Muscle of leg (tissue), 11 donors: Measurements from ENCODE around the gene CDYL. TPM values are rescaled to one million over a fixed set of nuclear protein-coding genes. Genes with fewer than 3 reads are reported as not detected.

Experiments
- DNase-seq: peaks from one replicate; pipeline ENCODE4 v3.0.0; 2013
- H3K27ac ChIP-seq: one replicate; pipeline ENCODE4 v1.5.1; 2013; ENCODE audit warnings: mild to moderate bottlenecking, low read length, control low read depth
- H3K27me3 ChIP-seq: one replicate; pipeline ENCODE4 v1.6.1; 2013; ENCODE audit warnings: low read length; ENCODE audit not compliant: control insufficient read depth, insufficient read depth
- H3K36me3 ChIP-seq: one replicate; pipeline ENCODE4 v1.6.1; 2013; ENCODE audit warnings: low read length; ENCODE audit not compliant: control insufficient read depth, insufficient read depth
- H3K4me1 ChIP-seq: one replicate; pipeline ENCODE4 v1.6.1; 2013; ENCODE audit warnings: low read length; ENCODE audit not compliant: control insufficient read depth, insufficient read depth
- H3K4me3 ChIP-seq: one replicate; pipeline ENCODE4 v1.5.1; 2013; ENCODE audit warnings: low read length, control low read depth
- H3K9me3 ChIP-seq: replicated peaks from 2 replicates; pipeline ENCODE4 v1.6.1; 2013; ENCODE audit warnings: low read depth, low read length; ENCODE audit not compliant: control insufficient read depth
- WGBS: methylation state at CpG from one replicate; pipeline ENCODE4 v1.1.5; 2013; ENCODE audit warnings: missing lambda C conversion rate; ENCODE audit not compliant: insufficient coverage; 5-methylcytosine and 5-hydroxymethylcytosine counted together
- polyA plus RNA-seq, 8 donors: library from polyadenylated mRNA; unstranded; fragments of 120-200 nt; gene quantifications; one replicate each; pipeline versions ENCODE4 v1.2.1 to v1.2.3, GENCODE V29; 2013; ENCODE audit warnings: inconsistent platforms in 1 of 8, low replicate concordance in 1 of 8; ENCODE audit not compliant: insufficient read length in 8 of 8, insufficient read depth in 1 of 8
- total RNA-seq: library from RNA; stranded (reverse); fragments of 120-200 nt; gene quantifications from one replicate; pipeline ENCODE4 v1.2.4, GENCODE V29; 2013

CDYL gene
- total and polyA plus RNA-seq, 9 donors, result 15.6 to 75.3 (median 19.9) TPM

GRCh38 chr6:4965562-4966389 is 189.6 kb downstream of the CDYL start:
- H3K27ac ChIP-seq, result no peak overlapping the region

GRCh38 chr6:4967301-4968030 is 191.3 kb downstream of the CDYL start:
- 57% methylated on average over 1 of the region's 5 CpGs for WGBS
- H3K27me3 ChIP-seq, result no peaks in the 10 kb centered on the region
- H3K9me3 ChIP-seq, result no peaks in the 10 kb centered on the region
- H3K27ac ChIP-seq, result no peak overlapping the region
- H3K4me3 ChIP-seq, result no peak overlapping the region
- peaks cover 15% of the 10 kb centered on the region for H3K4me1 ChIP-seq
- no peak for DNase-seq
- no peaks in the 10 kb centered on the region for H3K36me3 ChIP-seq

More at GRCh38 chr6:4965562-4966389, 189.6 kb downstream of the CDYL start:
- no peaks in the 10 kb centered on the region for H3K36me3 ChIP-seq
- WGBS, result 78% methylated on average over 3 of the region's 8 CpGs
- H3K9me3 ChIP-seq, result no peaks in the 10 kb centered on the region
- no peaks in the 10 kb centered on the region for H3K27me3 ChIP-seq
- H3K4me3 ChIP-seq, result no peak overlapping the region
- DNase-seq, result no peak
- H3K4me1 ChIP-seq, result peaks cover 12% of the 10 kb centered on the region

GRCh38 chr6:4969609-4970285 is 193.5 kb downstream of the CDYL start:
- Histone ChIP-seq H3K27ac (no peak overlapping the region), H3K9me3 (no peaks in the 10 kb centered on the region), H3K36me3 (no peaks in the 10 kb centered on the region), H3K27me3 (no peaks in the 10 kb centered on the region), H3K4me1 (peaks cover 30% of the 10 kb centered on the region), H3K4me3 (no peak overlapping the region)
- DNase-seq, result no peak
- WGBS, result 93% methylated on average over 2 of the region's 8 CpGs

GRCh38 chr6:4970739-4971395 is 194.7 kb downstream of the CDYL start:
- no peaks in the 10 kb centered on the region for H3K27me3 ChIP-seq
- H3K4me1 ChIP-seq, result peaks cover 35% of the 10 kb centered on the region
- WGBS, result 58% methylated on average over 5 of the region's 9 CpGs
- H3K4me3 ChIP-seq, result no peak overlapping the region
- H3K36me3 ChIP-seq, result no peaks in the 10 kb centered on the region
- H3K27ac ChIP-seq, result peak overlapping the region; percentile 37
- H3K9me3 ChIP-seq, result no peaks in the 10 kb centered on the region
- DNase-seq, result peak; percentile 32

- H3K36me3 ChIP-seq, result no peaks in the 10 kb centered on the region
- H3K4me1 ChIP-seq, result peaks cover 35% of the 10 kb centered on the region
- DNase-seq, result no peak
- H3K27me3 ChIP-seq, result no peaks in the 10 kb centered on the region
- no peak overlapping the region for H3K27ac ChIP-seq
- WGBS, result 81% methylated on average over 7 of the region's 7 CpGs
- H3K9me3 ChIP-seq, result no peaks in the 10 kb centered on the region
- H3K4me3 ChIP-seq, result no peak overlapping the region
These were observed 195.6 kb downstream of the CDYL start for GRCh38 chr6:4971851-4972250.

- Histone ChIP-seq H3K27me3 (no peaks in the 10 kb centered on the region), H3K36me3 (no peaks in the 10 kb centered on the region), H3K4me3 (no peak overlapping the region), H3K27ac (no peak overlapping the region), H3K9me3 (no peaks in the 10 kb centered on the region), H3K4me1 (peaks cover 35% of the 10 kb centered on the region)
- 91% methylated on average over 7 of the region's 10 CpGs for WGBS
- no peak for DNase-seq
These were observed 196.2 kb downstream of the CDYL start for GRCh38 chr6:4972438-4972837.

- Histone ChIP-seq H3K27ac (peak overlapping the region; percentile 78), H3K9me3 (peaks cover 7% of the 10 kb centered on the region), H3K4me3 (no peak overlapping the region), H3K36me3 (no peaks in the 10 kb centered on the region), H3K27me3 (no peaks in the 10 kb centered on the region), H3K4me1 (peaks cover 35% of the 10 kb centered on the region)
- no peak for DNase-seq
- WGBS, result 93% methylated on average over 6 of the region's 13 CpGs
These were observed 197.2 kb downstream of the CDYL start for GRCh38 chr6:4973415-4973814.

GRCh38 chr6:4973982-4974745 is 198.0 kb downstream of the CDYL start:
- 18% methylated on average over 13 of the region's 14 CpGs for WGBS
- Histone ChIP-seq H3K4me3 (no peak overlapping the region), H3K27ac (peak overlapping the region; percentile 78)

GRCh38 chr6:4974962-4975361 is 198.8 kb downstream of the CDYL start:
- Histone ChIP-seq H3K27ac (peak overlapping the region; percentile 78), H3K9me3 (peaks cover 20% of the 10 kb centered on the region), H3K4me1 (peaks cover 31% of the 10 kb centered on the region), H3K36me3 (no peaks in the 10 kb centered on the region), H3K4me3 (no peak overlapping the region), H3K27me3 (no peaks in the 10 kb centered on the region)
- no peak for DNase-seq
- no CpG with 5 or more reads among the region's 8 CpGs for WGBS

More at GRCh38 chr6:4973982-4974745, 198.0 kb downstream of the CDYL start:
- Histone ChIP-seq H3K36me3 (no peaks in the 10 kb centered on the region), H3K27me3 (no peaks in the 10 kb centered on the region), H3K9me3 (peaks cover 13% of the 10 kb centered on the region), H3K4me1 (peaks cover 35% of the 10 kb centered on the region)
- peak; percentile 95 for DNase-seq
